Activated T-cell treated with anti-CD3 and anti-CD28 coated beads, Interleukin-2, amount 50 U/mL, for 24 hours (primary cell): ENCODE results near the gene TRMO.

Source experiments
- DNase-seq: peaks from one replicate; pipeline ENCODE4 v3.0.0-alpha.2; 2020
- H3K27ac Mint-ChIP-seq: 2 replicates; pipeline ENCODE4 v1.8.0; 2020; ENCODE audit warnings: mild to moderate bottlenecking, mixed read lengths
- H3K27me3 Mint-ChIP-seq: 2 replicates; pipeline ENCODE4 v1.8.0; 2020; ENCODE audit warnings: mixed read lengths
- H3K36me3 Mint-ChIP-seq: 2 replicates; pipeline ENCODE4 v1.8.0; 2020; ENCODE audit warnings: low read depth, mixed read lengths
- H3K4me1 Mint-ChIP-seq: 2 replicates; pipeline ENCODE4 v1.8.0; 2020; ENCODE audit warnings: low read depth, mixed read lengths
- H3K4me3 Mint-ChIP-seq: 2 replicates; pipeline ENCODE4 v1.8.0; 2020; ENCODE audit warnings: mild to moderate bottlenecking, moderate library complexity, mixed read lengths
- H3K9me3 Mint-ChIP-seq: 2 replicates; pipeline ENCODE4 v1.8.0; 2020; ENCODE audit warnings: mixed read lengths

Gene TRMO

DNA sequence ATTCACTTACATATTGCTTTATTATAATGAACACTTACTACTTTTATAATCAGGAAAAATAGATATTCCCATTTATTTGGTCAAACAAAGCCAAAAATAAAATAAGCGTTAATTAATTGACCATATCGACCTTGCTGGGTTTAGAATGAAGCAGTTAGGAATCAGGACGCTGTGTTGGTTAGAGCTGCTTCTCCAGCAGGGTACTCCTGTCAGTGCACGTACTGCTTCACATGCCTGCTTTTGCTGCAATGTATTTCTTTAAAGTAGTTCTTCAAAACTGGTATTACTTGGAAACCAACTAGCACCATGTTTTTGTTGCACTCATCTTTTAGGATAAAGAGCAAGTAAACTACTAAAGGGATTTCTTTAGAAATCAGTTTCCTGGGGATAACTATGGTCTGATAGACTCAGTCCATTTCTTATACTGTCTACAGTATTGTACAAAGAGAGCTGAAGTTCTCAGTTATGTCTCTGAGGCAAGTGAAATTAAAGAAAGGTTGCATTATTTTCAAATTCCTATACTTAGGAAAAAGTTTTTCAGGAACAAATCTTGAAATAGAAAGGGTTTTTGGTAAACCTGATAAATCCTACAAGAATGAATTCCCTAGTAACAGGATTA lies 6.8 kb upstream of the TRMO start:
- Mint-ChIP-seq H3K27ac (peak overlapping the region; percentile 35), H3K4me3 (peak overlapping the region; percentile 42), H3K36me3 (no peaks in the 10 kb centered on the region), H3K4me1 (peaks cover 42% of the 10 kb centered on the region), H3K9me3 (no peaks in the 10 kb centered on the region), H3K27me3 (no peaks in the 10 kb centered on the region)
- no peak for DNase-seq

DNA sequence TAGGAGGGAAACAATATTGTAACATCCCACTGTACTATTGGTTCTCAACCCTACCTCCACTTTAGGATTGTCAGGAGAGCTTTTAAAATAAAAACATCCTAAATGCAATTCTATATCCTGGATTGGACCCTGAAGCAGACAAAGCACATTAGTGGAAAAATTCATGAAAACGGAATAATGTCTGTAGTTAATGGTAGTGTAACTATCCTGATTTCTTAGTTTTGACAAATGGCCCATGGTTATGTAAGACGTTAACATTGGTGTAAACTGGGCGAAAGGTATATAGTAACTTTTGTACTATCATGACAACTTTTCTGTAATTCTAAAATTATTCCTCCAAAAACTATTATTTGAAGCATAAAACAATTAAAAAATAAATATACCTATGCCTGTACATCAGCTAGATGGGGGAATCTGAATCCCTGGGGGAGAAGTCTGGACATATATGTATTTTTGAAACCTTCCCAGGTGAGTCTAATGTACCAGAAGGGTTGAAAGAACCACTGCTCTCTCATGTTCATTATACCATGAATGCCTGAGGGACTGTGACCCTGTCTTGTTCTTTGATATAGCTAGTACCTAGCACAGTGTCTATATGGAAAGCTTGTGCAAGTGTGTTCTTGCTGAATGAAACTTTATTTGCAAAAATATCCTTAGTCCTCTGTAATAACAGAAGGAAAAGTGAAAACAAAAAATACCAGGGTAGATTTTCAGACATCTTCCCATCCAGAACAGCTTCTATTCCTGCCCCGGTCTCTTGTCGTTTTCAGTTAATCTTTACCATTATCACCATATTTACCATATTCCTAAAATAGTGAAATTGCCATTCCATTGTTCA lies 3.4 kb upstream of the TRMO start:
- Mint-ChIP-seq H3K27me3 (peaks cover 3% of the 10 kb centered on the region), H3K27ac (no peak overlapping the region), H3K36me3 (peaks cover 11% of the 10 kb centered on the region), H3K4me1 (peaks cover 46% of the 10 kb centered on the region), H3K4me3 (no peak overlapping the region), H3K9me3 (no peaks in the 10 kb centered on the region)
- no peak for DNase-seq

DNA sequence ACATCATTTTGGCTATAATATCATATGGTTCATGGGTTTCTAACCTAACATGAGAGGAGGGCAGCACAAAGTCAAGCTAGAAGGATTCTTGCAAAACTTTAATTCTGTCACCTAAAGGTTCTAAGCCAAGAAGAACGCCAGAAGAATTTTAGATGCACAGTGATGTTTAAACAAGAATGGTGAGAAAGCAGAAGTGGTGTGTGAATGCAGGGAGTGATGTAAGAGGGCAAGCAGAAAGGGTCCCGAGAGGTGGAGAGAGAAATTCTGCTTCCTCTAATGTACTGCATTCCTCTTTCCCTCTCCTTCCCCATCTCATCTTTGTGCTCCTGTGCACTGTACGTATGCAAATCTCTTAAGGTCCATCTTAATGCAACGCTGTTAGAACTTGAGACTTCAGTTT lies 2.1 kb upstream of the TRMO start:
- Mint-ChIP-seq H3K27ac (no peak overlapping the region), H3K36me3 (peaks cover 11% of the 10 kb centered on the region), H3K9me3 (no peaks in the 10 kb centered on the region), H3K4me1 (peaks cover 47% of the 10 kb centered on the region), H3K27me3 (peaks cover 3% of the 10 kb centered on the region), H3K4me3 (no peak overlapping the region)
- no peak for DNase-seq

DNA sequence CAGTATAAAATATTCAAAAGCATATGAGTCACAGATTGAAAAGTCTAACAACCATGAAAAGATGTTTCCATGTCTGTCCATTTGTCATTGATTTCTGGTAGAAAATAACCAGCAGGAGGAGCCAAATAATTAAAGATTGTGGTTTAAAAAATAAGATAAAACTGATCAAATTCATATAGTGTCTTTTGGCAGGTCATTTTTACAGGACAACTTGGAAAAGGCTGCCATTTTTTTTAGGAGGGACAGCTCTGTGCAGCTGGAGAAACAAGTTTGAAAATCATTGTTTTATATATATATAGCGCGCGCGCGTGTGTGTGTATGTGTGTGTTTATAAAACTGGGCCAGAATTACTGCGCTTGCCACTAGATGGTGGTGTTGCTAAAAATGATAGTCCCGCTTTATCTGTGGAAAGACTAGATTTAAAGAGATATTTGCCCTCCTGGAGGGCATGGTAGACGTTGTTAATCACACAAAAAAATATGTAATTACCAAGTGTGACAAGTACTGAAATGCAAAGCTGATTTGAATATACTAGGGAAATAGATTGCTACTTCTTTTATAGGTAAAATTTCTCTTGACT lies 1.3 kb upstream of the TRMO start:
- Mint-ChIP-seq H3K36me3 (peaks cover 11% of the 10 kb centered on the region), H3K27ac (peak overlapping the region; percentile 99), H3K4me1 (peaks cover 49% of the 10 kb centered on the region), H3K27me3 (peaks cover 3% of the 10 kb centered on the region), H3K4me3 (peak overlapping the region; percentile 92), H3K9me3 (no peaks in the 10 kb centered on the region)
- peak; percentile 71 for DNase-seq

DNA sequence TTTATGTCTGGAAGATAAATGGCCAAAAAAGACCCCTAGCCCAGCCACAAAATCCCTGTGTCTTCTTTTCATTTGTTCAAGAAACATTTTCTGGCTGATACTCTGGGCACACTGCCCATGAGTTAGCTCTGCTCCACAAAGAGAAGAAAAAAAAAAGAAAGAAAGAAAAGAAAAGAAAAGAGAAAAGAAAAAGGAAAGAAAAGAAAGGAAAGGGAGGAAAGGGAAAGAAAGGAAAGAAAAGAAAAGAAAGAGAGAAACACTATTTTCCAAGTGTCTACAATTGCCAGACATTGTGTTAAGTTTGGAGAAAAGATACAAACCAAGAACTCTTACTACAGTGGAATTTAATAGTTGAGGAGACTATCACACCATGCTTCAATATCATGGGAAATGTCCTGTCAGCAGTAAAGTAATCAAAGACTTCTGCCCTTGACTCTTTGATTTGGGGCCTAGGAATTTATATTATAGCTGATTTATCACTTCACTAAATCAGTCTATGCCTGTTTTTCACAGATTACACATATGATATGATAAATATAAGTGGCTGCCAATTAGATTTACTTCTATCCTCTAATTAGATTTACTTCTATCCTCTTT lies 3.0 kb downstream of the TRMO start:
- H3K27ac Mint-ChIP-seq, result peak overlapping the region; percentile 99
- H3K36me3 Mint-ChIP-seq, result peaks cover 41% of the 10 kb centered on the region
- DNase-seq, result no peak
- H3K27me3 Mint-ChIP-seq, result peaks cover 3% of the 10 kb centered on the region
- no peaks in the 10 kb centered on the region for H3K9me3 Mint-ChIP-seq
- peak overlapping the region; percentile 92 for H3K4me3 Mint-ChIP-seq
- H3K4me1 Mint-ChIP-seq, result peaks cover 65% of the 10 kb centered on the region

DNA sequence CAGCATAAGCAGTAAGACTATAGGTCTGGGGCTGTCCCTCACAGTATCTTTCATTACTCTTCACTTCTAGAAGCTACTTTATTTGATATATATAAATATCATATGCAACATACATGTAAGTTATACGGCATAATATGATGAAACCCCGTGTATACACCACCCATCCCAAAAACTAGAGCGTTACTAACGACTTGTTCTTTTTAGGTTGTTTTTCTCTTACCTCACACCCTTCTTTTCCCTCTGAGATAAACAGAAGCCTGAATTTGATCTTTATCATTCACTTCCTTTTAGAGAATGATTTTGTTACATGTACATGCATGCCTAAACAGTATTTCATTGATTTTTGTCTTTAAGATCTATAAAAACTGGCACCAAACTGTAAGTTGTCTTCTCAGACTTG lies 3.7 kb downstream of the TRMO start:
- Mint-ChIP-seq H3K27ac (peak overlapping the region; percentile 99), H3K36me3 (peaks cover 49% of the 10 kb centered on the region), H3K9me3 (no peaks in the 10 kb centered on the region), H3K4me1 (peaks cover 63% of the 10 kb centered on the region), H3K4me3 (peak overlapping the region; percentile 92), H3K27me3 (peaks cover 3% of the 10 kb centered on the region)
- no peak for DNase-seq

DNA sequence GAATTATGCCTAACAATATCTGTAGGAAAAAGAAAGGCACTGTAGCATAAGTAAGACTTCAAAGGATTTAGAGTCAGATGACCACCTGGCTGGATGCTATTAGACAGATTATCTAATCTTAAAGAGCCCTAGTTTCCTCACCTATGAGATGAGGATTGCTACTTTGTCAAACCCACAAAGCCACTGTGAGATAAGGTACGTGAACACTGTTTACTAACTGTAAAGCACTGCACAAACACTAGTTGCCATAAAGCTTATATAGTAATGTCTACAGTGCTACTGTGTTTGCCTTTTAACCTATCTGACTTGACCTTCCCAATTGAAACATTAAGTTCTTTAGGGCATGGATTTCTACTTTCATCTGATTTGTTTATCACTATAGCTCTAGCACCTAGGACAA lies 10.3 kb downstream of the TRMO start:
- DNase-seq, result no peak
- no peaks in the 10 kb centered on the region for H3K27me3 Mint-ChIP-seq
- peaks cover 89% of the 10 kb centered on the region for H3K36me3 Mint-ChIP-seq
- peaks cover 67% of the 10 kb centered on the region for H3K4me1 Mint-ChIP-seq
- no peak overlapping the region for H3K4me3 Mint-ChIP-seq
- peak overlapping the region; percentile 68 for H3K27ac Mint-ChIP-seq
- H3K9me3 Mint-ChIP-seq, result no peaks in the 10 kb centered on the region

DNA sequence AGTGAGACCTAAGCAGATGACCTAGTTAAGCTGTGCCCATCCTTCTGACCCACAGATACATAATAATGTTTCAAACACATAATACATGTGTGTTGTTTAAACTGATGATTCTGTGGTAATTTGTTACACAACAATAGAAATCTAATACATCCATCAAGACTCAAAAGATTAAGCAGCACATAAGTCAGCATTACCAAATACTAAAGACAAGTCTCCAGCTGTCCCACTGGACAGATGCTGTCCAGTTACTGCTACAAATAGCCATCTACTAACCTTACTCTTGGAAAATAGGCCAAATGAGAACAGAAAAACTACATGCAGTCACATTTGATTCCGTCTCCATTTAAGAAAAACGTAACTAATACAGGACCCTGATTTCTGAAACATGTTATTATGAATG lies 10.8 kb downstream of the TRMO start:
- no peak for DNase-seq
- no peaks in the 10 kb centered on the region for H3K27me3 Mint-ChIP-seq
- peaks cover 68% of the 10 kb centered on the region for H3K4me1 Mint-ChIP-seq
- peak overlapping the region; percentile 68 for H3K27ac Mint-ChIP-seq
- H3K9me3 Mint-ChIP-seq, result no peaks in the 10 kb centered on the region
- no peak overlapping the region for H3K4me3 Mint-ChIP-seq
- peaks cover 85% of the 10 kb centered on the region for H3K36me3 Mint-ChIP-seq

DNA sequence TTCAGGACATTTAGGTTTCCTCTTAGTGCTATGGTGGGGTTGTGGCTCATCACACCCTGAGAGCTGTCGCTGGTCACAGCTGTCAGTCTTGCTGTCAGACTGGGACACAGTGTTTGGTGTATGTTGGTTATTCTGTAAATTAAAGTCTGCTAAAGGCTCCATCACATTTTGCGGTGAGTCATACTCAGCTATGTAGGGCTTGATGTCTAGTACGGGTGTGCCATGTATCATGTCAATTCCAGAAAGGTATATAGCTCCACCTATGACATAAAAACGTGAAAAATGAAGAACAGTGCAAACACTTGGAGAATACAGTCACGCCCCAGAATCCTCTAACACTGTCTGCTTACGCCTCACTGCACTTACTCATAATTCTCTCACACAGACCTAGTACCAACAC lies 11.9 kb downstream of the TRMO start:
- no peak for DNase-seq
- H3K4me1 Mint-ChIP-seq, result peaks cover 73% of the 10 kb centered on the region
- H3K36me3 Mint-ChIP-seq, result peaks cover 82% of the 10 kb centered on the region
- H3K27me3 Mint-ChIP-seq, result no peaks in the 10 kb centered on the region
- H3K27ac Mint-ChIP-seq, result peak overlapping the region; percentile 68
- no peak overlapping the region for H3K4me3 Mint-ChIP-seq
- H3K9me3 Mint-ChIP-seq, result no peaks in the 10 kb centered on the region

DNA sequence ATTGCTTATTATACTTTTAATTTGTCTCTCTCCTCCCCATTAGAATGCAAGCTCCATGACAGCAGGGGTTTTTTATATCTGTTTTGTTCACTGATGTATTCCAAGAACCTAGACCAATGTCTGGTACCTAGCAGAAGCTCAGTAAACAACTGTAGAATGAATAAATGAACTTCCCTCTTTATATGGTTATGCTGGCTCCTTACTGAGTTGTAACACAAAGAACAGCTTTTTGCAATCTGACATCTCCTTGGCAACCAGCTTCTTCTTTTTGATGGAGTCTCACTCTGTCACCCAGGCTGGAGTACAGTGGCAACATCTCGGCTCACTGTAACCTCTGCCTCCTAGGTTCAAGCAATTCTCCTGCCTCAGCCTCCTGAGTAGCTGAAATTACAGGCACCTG lies 13.6 kb downstream of the TRMO start:
- Mint-ChIP-seq H3K4me3 (no peak overlapping the region), H3K27ac (peak overlapping the region; percentile 68), H3K36me3 (peaks cover 77% of the 10 kb centered on the region), H3K27me3 (no peaks in the 10 kb centered on the region), H3K4me1 (peaks cover 78% of the 10 kb centered on the region), H3K9me3 (no peaks in the 10 kb centered on the region)
- DNase-seq, result no peak

DNA sequence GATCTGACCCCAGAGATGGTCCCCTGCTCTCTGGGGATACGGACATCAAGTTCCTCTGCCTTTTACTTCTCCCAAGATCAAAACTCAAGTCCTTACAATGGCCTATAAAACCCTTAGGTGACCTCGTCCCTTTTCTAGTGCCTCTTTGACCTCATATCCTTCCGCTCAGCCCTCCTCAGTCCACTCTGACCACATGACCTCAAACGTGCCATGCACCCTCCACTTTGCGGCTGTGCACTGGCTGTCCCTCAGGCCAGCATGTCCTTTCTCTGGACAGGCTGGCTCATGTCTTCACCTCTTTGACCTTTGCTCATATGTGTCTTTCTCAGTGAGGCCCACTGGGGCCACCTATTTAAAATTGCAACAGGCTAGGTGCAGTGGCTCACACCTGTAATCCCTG lies 14.7 kb downstream of the TRMO start:
- no peak for DNase-seq
- peaks cover 74% of the 10 kb centered on the region for H3K36me3 Mint-ChIP-seq
- H3K9me3 Mint-ChIP-seq, result no peaks in the 10 kb centered on the region
- peaks cover 86% of the 10 kb centered on the region for H3K4me1 Mint-ChIP-seq
- H3K4me3 Mint-ChIP-seq, result no peak overlapping the region
- H3K27me3 Mint-ChIP-seq, result no peaks in the 10 kb centered on the region
- peak overlapping the region; percentile 77 for H3K27ac Mint-ChIP-seq

DNA sequence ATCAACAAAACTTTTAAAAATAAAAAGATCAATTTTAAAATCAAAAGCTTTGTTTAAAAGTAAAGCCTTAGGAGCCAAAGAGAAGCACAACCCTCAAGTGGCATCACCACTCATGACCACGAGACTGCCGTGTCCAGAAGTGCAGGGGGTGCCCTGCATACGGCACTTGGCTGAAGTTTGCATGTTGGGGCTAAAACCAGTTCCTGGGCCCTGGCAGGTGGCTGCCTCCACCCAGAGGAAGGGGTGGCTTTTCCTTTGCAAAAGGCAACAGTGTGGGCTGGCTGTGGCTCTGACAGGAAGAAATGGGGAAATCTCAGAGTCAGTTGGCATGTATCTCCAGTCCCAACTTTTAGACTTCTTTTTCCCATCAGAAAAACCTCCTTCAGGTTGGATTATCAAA lies 15.3 kb downstream of the TRMO start:
- Mint-ChIP-seq H3K27me3 (no peaks in the 10 kb centered on the region), H3K9me3 (no peaks in the 10 kb centered on the region), H3K4me3 (no peak overlapping the region), H3K4me1 (peaks cover 84% of the 10 kb centered on the region), H3K27ac (peak overlapping the region; percentile 90), H3K36me3 (peaks cover 71% of the 10 kb centered on the region)
- DNase-seq, result no peak

DNA sequence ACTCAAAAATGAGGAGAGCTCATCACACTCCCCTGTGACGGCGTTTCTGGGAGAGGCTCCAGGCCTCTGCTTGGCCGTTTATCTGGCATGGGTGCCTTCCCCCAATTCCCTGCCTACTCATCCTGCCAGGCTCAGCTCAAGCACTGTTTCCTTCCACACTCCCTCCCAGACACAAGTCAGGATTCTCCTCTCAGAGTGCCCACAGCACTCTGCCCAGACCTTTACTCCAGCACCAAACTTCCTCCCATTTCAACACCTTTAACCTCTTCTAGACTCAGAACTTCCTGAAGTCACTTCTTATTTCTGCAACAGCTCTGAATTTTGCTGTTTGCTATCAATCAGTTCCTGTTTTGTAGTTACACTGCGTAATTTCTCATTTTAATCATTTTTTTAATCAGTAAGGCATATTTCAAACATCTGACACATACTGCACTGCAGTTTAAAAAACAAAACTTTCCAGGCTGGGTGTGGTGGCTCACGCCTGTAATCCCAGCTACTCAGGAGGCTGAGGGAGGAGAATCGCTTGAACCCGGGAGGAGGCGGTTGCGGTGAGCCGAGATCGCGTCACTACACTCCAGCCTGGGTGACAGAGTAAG lies 16.0 kb downstream of the TRMO start:
- peaks cover 70% of the 10 kb centered on the region for H3K36me3 Mint-ChIP-seq
- H3K9me3 Mint-ChIP-seq, result no peaks in the 10 kb centered on the region
- H3K4me3 Mint-ChIP-seq, result peak overlapping the region; percentile 49
- H3K4me1 Mint-ChIP-seq, result peaks cover 84% of the 10 kb centered on the region
- H3K27ac Mint-ChIP-seq, result peak overlapping the region; percentile 90
- H3K27me3 Mint-ChIP-seq, result no peaks in the 10 kb centered on the region
- peak; percentile 49 for DNase-seq

DNA sequence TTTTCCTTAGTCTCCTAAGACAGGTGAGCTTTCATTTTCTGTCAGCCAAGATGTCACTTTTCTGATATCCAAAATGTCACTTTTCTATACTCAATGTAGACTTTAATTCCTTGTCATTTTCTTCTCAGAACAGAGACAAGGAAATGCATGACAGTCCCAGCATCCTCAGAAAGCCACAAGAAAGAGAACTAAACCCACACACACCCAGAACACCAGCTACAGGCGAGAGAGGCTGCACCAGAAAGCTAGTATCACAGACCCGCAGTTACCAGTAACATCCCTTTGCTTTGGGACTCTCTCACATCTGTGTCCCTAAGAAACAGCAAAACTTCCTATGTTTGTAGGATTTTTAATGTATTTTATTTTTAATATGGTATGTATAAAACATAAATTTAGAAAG lies 17.1 kb downstream of the TRMO start:
- peaks cover 85% of the 10 kb centered on the region for H3K4me1 Mint-ChIP-seq
- H3K4me3 Mint-ChIP-seq, result peak overlapping the region; percentile 73
- H3K9me3 Mint-ChIP-seq, result no peaks in the 10 kb centered on the region
- no peak for DNase-seq
- H3K27ac Mint-ChIP-seq, result peak overlapping the region; percentile 87
- H3K36me3 Mint-ChIP-seq, result peaks cover 70% of the 10 kb centered on the region
- H3K27me3 Mint-ChIP-seq, result no peaks in the 10 kb centered on the region
